GM18907 (cell line): ENCODE measurements around the gene DEPDC5.
"Not testable (repeated sequence)": the region's sequence is repeated elsewhere in the genome, so short reads cannot be mapped to it uniquely, and the experiment has no call there.

Experiments
- ATAC-seq: cut with Tn5 transposase; IDR thresholded peaks from one replicate; pipeline ENCODE4 v1.9.1; 2021; ENCODE audit warnings: mild to moderate bottlenecking, moderate library complexity; ENCODE audit not compliant: unreplicated experiment

DEPDC5 gene

DNA sequence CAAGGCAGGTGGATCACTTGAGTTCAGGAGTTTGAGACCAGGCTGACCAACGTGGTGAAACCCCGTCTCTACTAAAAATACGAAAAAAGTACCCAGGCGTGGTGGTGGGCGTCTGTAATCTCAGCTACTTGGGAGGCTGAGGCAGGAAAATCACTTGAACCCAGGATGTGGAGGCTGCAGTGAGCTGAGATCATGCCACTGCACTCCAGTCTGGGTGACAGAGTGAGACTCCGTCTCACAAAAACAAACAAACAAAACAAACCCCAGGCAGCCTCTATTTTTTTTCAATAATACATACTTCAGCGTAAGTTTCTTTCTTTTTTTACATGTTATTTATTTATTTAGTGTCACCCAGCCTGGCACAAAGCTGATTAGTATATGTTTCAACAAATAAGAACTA, 60.1 kb downstream of the DEPDC5 start:
- ATAC-seq = not testable (repeated sequence)

DNA sequence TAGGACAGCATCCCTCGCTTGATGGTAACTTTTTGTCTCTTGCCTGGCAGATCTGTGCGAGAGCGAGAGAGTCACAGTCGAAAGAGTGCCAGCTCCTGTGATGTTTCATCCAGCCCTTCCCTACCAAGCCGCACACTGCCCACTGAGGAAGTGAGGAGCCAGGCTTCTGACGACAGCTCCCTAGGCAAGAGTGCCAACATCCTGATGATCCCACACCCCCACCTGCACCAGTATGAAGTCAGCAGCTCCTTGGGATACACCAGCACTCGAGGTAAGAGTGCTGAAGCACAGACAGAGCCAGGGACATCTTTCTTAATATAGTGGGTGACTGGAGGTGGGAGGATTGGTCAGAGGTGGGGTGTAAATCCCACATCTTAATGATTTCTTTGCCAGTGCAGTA, 61.1 kb downstream of the DEPDC5 start:
- ATAC-seq = no peak

- not testable (repeated sequence) for ATAC-seq
These were observed 61.6 kb downstream of the DEPDC5 start for GRCh38 chr22:31815383-31815814.

DNA sequence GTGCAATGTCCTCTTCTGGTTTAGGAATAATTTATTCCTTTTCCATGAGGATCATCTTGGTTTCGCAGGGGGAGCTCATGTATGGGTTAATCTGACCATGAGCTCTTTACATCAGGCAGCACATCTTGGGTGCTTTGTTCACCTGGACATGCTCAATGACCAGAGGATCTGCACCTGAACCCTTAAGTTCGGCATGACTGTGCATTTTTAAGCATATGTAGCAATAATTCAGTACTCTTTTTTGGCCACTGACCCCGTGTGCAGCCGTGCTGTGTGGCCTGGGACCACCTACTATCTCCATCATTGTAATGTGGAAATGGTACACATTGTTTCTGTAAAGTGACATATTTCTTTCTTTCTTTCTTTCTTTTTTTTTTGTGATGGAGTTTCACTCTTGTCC, 62.9 kb downstream of the DEPDC5 start:
- ATAC-seq = no peak

- ATAC-seq = no peak
These were observed 64.9 kb downstream of the DEPDC5 start for GRCh38 chr22:31818481-31819392.

- no peak for ATAC-seq
These were observed 66.8 kb downstream of the DEPDC5 start for GRCh38 chr22:31820655-31821054.

GRCh38 chr22:31821572-31821971, 67.8 kb downstream of the DEPDC5 start:
- ATAC-seq = no peak

DNA sequence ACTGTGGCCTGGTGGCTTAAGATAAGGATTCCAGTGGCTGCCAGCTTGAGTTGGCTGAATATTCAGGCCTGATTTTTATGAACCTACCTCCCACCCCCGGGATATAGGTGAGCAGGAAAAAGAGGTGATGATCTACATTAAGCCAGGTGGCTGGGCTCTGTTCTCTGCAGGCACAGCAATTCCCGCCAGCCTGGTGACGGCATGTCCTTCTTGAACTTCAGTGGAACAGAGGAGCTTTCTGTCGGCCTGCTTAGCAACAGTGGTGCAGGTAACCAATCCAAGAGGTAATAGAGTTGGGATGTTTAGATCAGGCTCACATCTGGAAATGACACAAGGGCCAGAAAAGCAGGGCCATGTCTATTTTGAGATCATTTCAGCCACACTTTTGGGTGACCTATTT, 68.7 kb downstream of the DEPDC5 start:
- no peak for ATAC-seq

DNA sequence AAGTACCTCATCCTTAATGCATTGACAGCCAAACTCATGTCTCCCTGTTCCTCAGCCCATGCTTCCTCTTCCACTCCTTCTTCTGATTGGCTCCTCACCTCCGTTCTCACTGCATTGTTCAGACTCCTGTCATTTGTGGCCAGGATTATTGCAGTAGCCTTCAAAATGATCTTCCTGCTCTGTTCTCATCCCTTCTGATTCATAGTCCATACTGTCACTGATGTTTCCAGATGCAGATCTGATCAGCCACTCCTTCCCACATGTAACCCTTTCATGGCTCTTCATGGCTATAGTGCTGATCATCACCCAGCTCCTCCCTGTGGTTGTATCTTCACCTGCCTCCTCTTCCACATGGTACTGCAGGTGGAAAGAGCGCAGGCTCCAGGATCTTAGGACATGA, 71.7 kb downstream of the DEPDC5 start:
- no peak for ATAC-seq

GRCh38 chr22:31826443-31826842, 72.6 kb downstream of the DEPDC5 start:
- ATAC-seq = no peak

GRCh38 chr22:31828739-31829138, 74.9 kb downstream of the DEPDC5 start:
- no peak for ATAC-seq

DNA sequence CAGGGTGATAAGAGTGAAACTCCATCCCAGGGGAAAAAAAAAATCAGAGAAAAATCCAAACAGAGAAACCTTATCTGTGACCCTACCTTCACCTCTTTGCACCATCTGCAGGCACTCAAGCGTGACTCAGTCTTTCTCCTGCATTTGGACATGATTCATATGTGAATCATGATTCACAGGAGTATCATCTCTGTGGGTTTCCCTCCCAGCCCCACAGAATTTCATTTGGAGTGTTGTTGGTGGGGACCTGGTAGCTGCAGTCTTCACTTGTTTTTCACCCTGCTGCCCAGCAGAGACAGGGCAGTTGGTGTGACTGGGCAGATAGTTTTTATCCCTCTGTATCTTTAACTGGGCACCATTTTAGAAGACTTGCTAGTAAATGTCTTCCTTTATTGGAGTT, 75.7 kb downstream of the DEPDC5 start:
- ATAC-seq = no peak

GRCh38 chr22:31830721-31831070, 76.9 kb downstream of the DEPDC5 start:
- no peak for ATAC-seq

- ATAC-seq = no peak
These were observed 80.1 kb downstream of the DEPDC5 start for GRCh38 chr22:31833930-31834329.

GRCh38 chr22:31836010-31836409, 82.2 kb downstream of the DEPDC5 start:
- no peak for ATAC-seq

DNA sequence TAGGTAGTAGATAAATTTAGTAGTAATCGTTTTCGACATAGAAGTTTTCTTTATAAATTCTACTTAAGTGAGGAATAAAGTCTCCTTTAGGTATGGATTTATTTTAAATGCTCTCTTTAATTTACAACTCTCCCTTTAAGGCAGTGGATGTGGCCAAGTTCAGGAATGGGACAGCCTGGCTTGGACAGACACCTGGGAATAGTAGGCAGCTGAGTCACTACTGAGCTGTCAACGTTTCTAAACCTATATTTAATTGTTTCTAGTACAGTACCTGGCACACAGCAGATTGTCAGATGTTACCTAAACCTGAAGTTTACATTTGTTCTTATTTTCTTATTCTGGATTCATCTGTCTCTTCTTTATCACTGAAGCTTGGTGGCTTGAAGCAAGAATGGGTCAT, 85.1 kb downstream of the DEPDC5 start:
- ATAC-seq = no peak

GRCh38 chr22:31839986-31840385, 86.2 kb downstream of the DEPDC5 start:
- no peak for ATAC-seq

DNA sequence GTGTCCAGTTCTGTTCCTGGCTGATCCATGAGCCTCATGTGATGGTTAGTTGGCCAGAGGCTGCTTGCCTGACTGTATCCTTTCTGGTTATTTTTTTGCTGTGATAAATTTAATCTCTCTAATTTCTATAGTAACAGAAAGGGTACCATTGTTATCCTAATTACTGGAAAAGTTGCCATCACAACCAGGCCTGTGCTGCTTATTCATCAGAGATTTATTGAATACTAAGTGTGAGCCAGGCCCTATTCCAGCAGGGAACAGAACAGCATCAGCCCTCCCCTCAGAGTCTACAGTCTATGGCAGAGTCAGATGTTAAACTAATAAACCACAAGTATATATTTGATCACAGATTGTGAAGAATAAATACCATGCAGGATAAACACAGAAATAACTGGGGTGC, 86.8 kb downstream of the DEPDC5 start:
- ATAC-seq = no peak

GRCh38 chr22:31841078-31841827, 87.4 kb downstream of the DEPDC5 start:
- ATAC-seq = no peak

GRCh38 chr22:31843526-31843925, 89.7 kb downstream of the DEPDC5 start:
- no peak for ATAC-seq

DNA sequence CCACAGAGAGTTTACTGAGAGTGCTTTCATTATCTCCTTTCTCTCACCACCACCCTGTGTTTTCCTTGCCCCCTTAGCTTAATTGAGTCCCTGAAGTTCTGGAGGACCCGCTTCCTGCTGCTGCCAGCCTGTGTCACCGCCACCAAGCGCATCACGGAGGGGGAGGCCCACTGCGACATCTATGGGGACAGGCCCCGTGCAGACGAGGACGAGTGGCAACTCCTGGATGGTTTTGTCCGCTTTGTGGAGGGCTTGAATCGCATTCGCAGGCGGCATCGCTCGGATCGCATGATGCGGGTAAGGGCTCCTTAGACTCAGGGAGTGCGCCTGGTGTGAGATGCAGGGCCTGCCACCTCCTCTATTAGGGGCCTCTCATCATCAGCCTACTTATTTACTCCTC, 91.1 kb downstream of the DEPDC5 start:
- no peak for ATAC-seq
